ENCODE measurements around the gene TRAF3. TPM values are rescaled to one million over a fixed set of nuclear protein-coding genes. Genes with fewer than 3 reads are reported as not detected.

Gene TRAF3
- total RNA-seq, 1 donor from 2014 or later = 32.3 TPM

DNA sequence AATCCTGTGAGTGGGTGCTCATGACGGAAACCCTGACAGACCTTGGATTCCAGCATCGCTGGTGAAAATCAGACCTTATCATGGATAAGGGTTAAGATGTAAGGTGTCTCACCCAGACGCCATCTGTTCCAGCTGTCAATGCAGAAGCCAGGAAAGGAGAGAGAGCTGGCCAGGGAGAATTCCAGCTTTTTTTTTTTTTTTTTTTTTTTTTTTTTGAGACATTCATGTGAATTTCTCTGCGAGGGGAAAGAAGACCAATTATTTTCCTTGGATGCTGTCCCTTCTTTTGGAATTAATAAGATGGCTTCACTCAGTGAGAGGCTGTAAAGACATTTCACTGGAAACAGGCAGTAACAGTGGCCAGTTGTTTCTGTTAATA lies 1.8 kb downstream of the TRAF3 start:
- H3K4me3 ChIP-seq (ENCODE audit: low read depth, low read length) = peak overlapping the region; percentile 58
- no peaks in the 10 kb centered on the region for H3K27me3 ChIP-seq (ENCODE audit: control insufficient read depth, insufficient read depth, low read length)
- H3K36me3 ChIP-seq (ENCODE audit: control insufficient read depth, insufficient read depth, low read length) = no peaks in the 10 kb centered on the region
- no peak for DNase-seq (ENCODE audit: low read depth)
- no peak for TF ChIP-seq CTCF (IDR thresholded peaks at IDR 0.05; ENCODE audit: insufficient read depth, low read length, poor library complexity, severe bottlenecking)

GRCh38 chr14:102779574-102780315 lies 2.5 kb downstream of the TRAF3 start:
- H3K27me3 ChIP-seq (ENCODE audit: control insufficient read depth, insufficient read depth, low read length) = no peaks in the 10 kb centered on the region
- no peaks in the 10 kb centered on the region for H3K36me3 ChIP-seq (ENCODE audit: control insufficient read depth, insufficient read depth, low read length)
- DNase-seq (ENCODE audit: low read depth) = no peak
- no peak for TF ChIP-seq CTCF (IDR thresholded peaks at IDR 0.05; ENCODE audit: insufficient read depth, low read length, poor library complexity, severe bottlenecking)
- H3K4me3 ChIP-seq (ENCODE audit: low read depth, low read length) = no peak overlapping the region

DNA sequence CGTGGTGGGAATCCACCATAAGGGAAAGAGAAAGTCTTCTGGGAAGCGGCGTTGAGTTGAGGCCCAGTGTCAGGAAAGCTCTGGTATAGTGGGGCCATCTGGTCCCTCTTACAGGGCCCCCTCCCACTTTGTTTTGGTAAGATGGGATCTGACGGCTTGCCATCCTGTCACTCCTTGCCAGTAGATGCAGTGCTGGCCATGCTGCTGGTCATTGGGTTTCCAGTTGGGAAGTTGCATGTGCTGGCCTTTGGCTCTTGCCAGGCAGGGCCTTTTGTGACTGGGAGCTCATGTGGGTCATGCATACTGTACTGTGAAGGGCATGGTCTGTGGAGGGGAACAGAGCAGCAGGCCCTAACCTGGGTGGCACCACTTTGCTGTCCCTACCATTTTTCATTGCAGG lies 3.8 kb downstream of the TRAF3 start:
- no peak for TF ChIP-seq CTCF (IDR thresholded peaks at IDR 0.05; ENCODE audit: insufficient read depth, low read length, poor library complexity, severe bottlenecking)
- Histone ChIP-seq H3K36me3 (ENCODE audit: control insufficient read depth, insufficient read depth, low read length) (no peaks in the 10 kb centered on the region), H3K4me3 (ENCODE audit: low read depth, low read length) (no peak overlapping the region), H3K27me3 (ENCODE audit: control insufficient read depth, insufficient read depth, low read length) (no peaks in the 10 kb centered on the region)
- no peak for DNase-seq (ENCODE audit: low read depth)

DNA sequence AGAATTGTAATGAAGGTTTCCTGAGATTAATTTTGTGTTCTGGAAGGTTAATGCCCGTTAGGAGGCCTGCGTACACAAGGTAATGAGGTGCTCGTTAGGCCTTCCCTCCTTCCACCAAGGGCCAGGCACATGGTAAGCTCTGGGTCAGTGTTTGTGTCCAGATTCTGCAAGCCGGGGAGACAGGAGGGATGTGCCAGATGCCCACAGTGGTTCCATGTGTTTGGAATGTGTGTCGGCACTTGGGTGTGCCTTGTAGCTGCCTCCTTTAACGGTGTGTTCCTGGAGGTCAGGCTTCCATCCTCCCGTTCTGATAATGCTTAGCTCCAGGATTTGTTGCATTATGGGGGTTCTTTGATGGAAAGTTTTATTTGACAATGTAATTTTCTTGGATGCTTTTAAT lies 5.7 kb downstream of the TRAF3 start:
- DNase-seq (ENCODE audit: low read depth) = no peak
- Histone ChIP-seq H3K36me3 (ENCODE audit: control insufficient read depth, insufficient read depth, low read length) (no peaks in the 10 kb centered on the region), H3K27me3 (ENCODE audit: control insufficient read depth, insufficient read depth, low read length) (no peaks in the 10 kb centered on the region), H3K4me3 (ENCODE audit: low read depth, low read length) (no peak overlapping the region)
- no peak for TF ChIP-seq CTCF (IDR thresholded peaks at IDR 0.05; ENCODE audit: insufficient read depth, low read length, poor library complexity, severe bottlenecking)

GRCh38 chr14:102784892-102785594 lies 7.8 kb downstream of the TRAF3 start:
- no peak for DNase-seq (ENCODE audit: low read depth)
- no peaks in the 10 kb centered on the region for H3K36me3 ChIP-seq (ENCODE audit: control insufficient read depth, insufficient read depth, low read length)
- no peaks in the 10 kb centered on the region for H3K27me3 ChIP-seq (ENCODE audit: control insufficient read depth, insufficient read depth, low read length)
- no peak for TF ChIP-seq CTCF (IDR thresholded peaks at IDR 0.05; ENCODE audit: insufficient read depth, low read length, poor library complexity, severe bottlenecking)
- H3K4me3 ChIP-seq (ENCODE audit: low read depth, low read length) = no peak overlapping the region

Data from kidney epithelial cell (primary cell).